Endothelial cell of umbilical vein (primary cell): ENCODE results near the gene TMEM98. TPM values are rescaled to one million over a fixed set of nuclear protein-coding genes. Genes with fewer than 3 reads are reported as not detected.
A peak's percentile ranks its signal among the peaks of the same experiment; 100 is the strongest.

Source experiments
- BruUV-seq: library from RNA; stranded (reverse); fragments of 400-500 nt; replicated peaks from 2 replicates; lab custom pipeline; 2021; lab: Mats Ljungman, UMichigan
- CTCF ChIA-PET: fragments of 300-600, 350-600 bp; sonication (Branson Sonifier 250); formaldehyde crosslinking; loops from one replicate; lab custom pipeline; 2021; ENCODE audit warnings: antibody characterized with exemption, inconsistent platforms; lab: Charles Lee
- POLR2A ChIA-PET: fragments of 300-600, 350-600 bp; sonication (Branson Sonifier 250); formaldehyde crosslinking; loops from one replicate; lab custom pipeline; 2021; ENCODE audit warnings: antibody characterized with exemption, inconsistent platforms; lab: Charles Lee
- DNase-seq: peaks from one replicate; pipeline ENCODE4 v3.0.0-alpha.2; 2011; ENCODE audit warnings: low read depth, low spot score
- FAIRE-seq: peaks from 2 replicates; lab custom pipeline; 2011; peaks lifted over from hg19 to GRCh38; lab: Jason Lieb, UNC
- H2AFZ ChIP-seq: 2 replicates; pipeline ENCODE4 v1.6.0; 2012; ENCODE audit warnings: low read depth, low read length, control low read depth, inconsistent platforms
- H3K27ac ChIP-seq: 2 replicates; pipeline ENCODE4 v1.5.1; 2011; ENCODE audit warnings: low read depth, mild to moderate bottlenecking, control low read depth, low read length, moderate library complexity; ENCODE audit not compliant: insufficient read depth
- H3K27me3 ChIP-seq, 2 experiments: 2 replicates each; pipeline versions ENCODE4 v1.6.0 to v1.6.1; 2011; ENCODE audit warnings: low read length in 2 of 2, mixed read lengths in 1 of 2; ENCODE audit not compliant: control insufficient read depth in 2 of 2, insufficient read depth in 2 of 2
- H3K36me3 ChIP-seq, 2 experiments: 2 replicates in 1 of 2; 3 replicates in 1 of 2; pipeline ENCODE4 v1.5.1; 2011; ENCODE audit warnings: low read length in 2 of 2, mild to moderate bottlenecking in 1 of 2, moderate library complexity in 1 of 2; ENCODE audit not compliant: control insufficient read depth in 2 of 2, insufficient read depth in 2 of 2; ENCODE audit errors: extremely low read depth in 1 of 2
- H3K4me1 ChIP-seq: 3 replicates; pipeline ENCODE4 v1.5.1; 2011; ENCODE audit warnings: mild to moderate bottlenecking, low read length; ENCODE audit not compliant: control insufficient read depth, insufficient read depth; ENCODE audit errors: extremely low read depth
- H3K4me2 ChIP-seq: 2 replicates; pipeline ENCODE4 v1.6.1; 2011; ENCODE audit warnings: low read length, control low read depth, mixed read lengths; ENCODE audit not compliant: insufficient read depth
- H3K4me3 ChIP-seq, 3 experiments: fragments of 200-600 bp in 1 of 3; sonication (generic), shearing (Covaris generic) in 1 of 3; replicated peaks in 1 of 3; 2 replicates each; pipeline ENCODE4 v1.5.1; 2011 to 2016; ENCODE audit warnings: control low read depth in 3 of 3, low read length in 3 of 3, mild to moderate bottlenecking in 2 of 3, inconsistent platforms in 1 of 3, low read depth in 1 of 3, moderate library complexity in 1 of 3; ENCODE audit not compliant: insufficient read depth in 1 of 3
- H3K79me2 ChIP-seq: 2 replicates; pipeline ENCODE4 v1.6.0; 2012; ENCODE audit warnings: low read length, inconsistent platforms; ENCODE audit not compliant: control insufficient read depth, insufficient read depth
- H3K9ac ChIP-seq: replicated peaks from 2 replicates; pipeline ENCODE3; 2011; ENCODE audit warnings: low read length, control low read depth; ENCODE audit not compliant: insufficient read depth; ENCODE audit errors: extremely low read depth
- H3K9me1 ChIP-seq: replicated peaks from 3 replicates; pipeline ENCODE4 v1.6.0; 2011; ENCODE audit warnings: mild to moderate bottlenecking, low read length; ENCODE audit not compliant: control insufficient read depth, insufficient read depth; ENCODE audit errors: extremely low read depth
- H3K9me3 ChIP-seq: replicated peaks from 2 replicates; pipeline ENCODE4 v1.5.1; 2012; ENCODE audit warnings: low read length, inconsistent platforms; ENCODE audit not compliant: control insufficient read depth, insufficient read depth
- H4K20me1 ChIP-seq: replicated peaks from 2 replicates; pipeline ENCODE3; 2011; ENCODE audit warnings: mild to moderate bottlenecking, low read length; ENCODE audit not compliant: control insufficient read depth, insufficient read depth; ENCODE audit errors: extremely low read depth
- CTCF ChIP-seq, 2 donors: IDR thresholded peaks; 1 replicate in 1 of 2; 2 replicates in 1 of 2; pipeline ENCODE4 v1.5.1; 2011; ENCODE audit warnings: low read length in 2 of 2, mild to moderate bottlenecking in 2 of 2, moderate library complexity in 2 of 2, control low read depth in 1 of 2, inconsistent platforms in 1 of 2, low read depth in 1 of 2; ENCODE audit not compliant: insufficient read depth in 1 of 2; ENCODE audit errors: extremely low read depth in 1 of 2
- EZH2 ChIP-seq: IDR thresholded peaks from 2 replicates; pipeline ENCODE4 v1.6.1; 2012; ENCODE audit warnings: borderline replicate concordance, low read depth, mild to moderate bottlenecking, moderate library complexity, low read length, inconsistent platforms; ENCODE audit not compliant: severe bottlenecking
- FOS ChIP-seq: IDR thresholded peaks from 2 replicates; pipeline ENCODE4 v1.6.1; 2011; ENCODE audit warnings: mild to moderate bottlenecking, low read length, moderate library complexity, borderline replicate concordance; ENCODE audit not compliant: insufficient read depth
- GATA2 ChIP-seq: IDR thresholded peaks from 2 replicates; pipeline ENCODE4 v1.7.0; 2011; ENCODE audit warnings: low read depth, mild to moderate bottlenecking, moderate library complexity, mixed read lengths, low read length; ENCODE audit not compliant: insufficient read length, insufficient read depth
- JUN ChIP-seq: IDR thresholded peaks from 2 replicates; pipeline ENCODE4 v1.6.1; 2011; ENCODE audit warnings: borderline replicate concordance, low read depth; ENCODE audit not compliant: insufficient read length, insufficient read depth
- MAX ChIP-seq: IDR thresholded peaks from 2 replicates; pipeline ENCODE4 v1.6.1; 2011; ENCODE audit not compliant: insufficient read depth, insufficient read length
- MYC ChIP-seq: IDR thresholded peaks from one replicate; pipeline ENCODE4 v1.6.1; 2011; ENCODE audit warnings: mild to moderate bottlenecking, low read depth, low read length
- POLR2AphosphoS5 ChIP-seq: IDR thresholded peaks from 2 replicates; pipeline ENCODE4 v1.6.1; 2012; ENCODE audit warnings: low read depth, mild to moderate bottlenecking, control low read depth, low read length, moderate library complexity; ENCODE audit not compliant: insufficient read depth
- dilution Hi-C: fragments of 300-500 bp; cut with MboI; formaldehyde crosslinking; loops from one replicate; pipeline ENCODE4 v1.15.0; 2019; ENCODE audit warnings: low sequenced_read_pairs; ENCODE audit not compliant: extremely low pct_ligation_motif_present
- intact Hi-C: fragments of 100-400 bp; cut with micrococcal nuclease; formaldehyde crosslinking; loops from one replicate; pipeline ENCODE4 v1.10.0; 2022
- polyA plus RNA-seq, 4 experiments: library from polyadenylated mRNA; depleted of rRNA in 3 of 4; stranded (reverse) in 3 of 4; unstranded in 1 of 4; fragments of >200 nt; gene quantifications; 2 replicates each; pipeline versions ENCODE4 v1.2.1 to v1.2.3, GENCODE V29; 2011 to 2012; ENCODE audit warnings: missing spikeins in 1 of 4
- total RNA-seq: library from RNA; stranded (reverse); gene quantifications from 2 replicates; pipeline ENCODE4 v1.2.3, GENCODE V29; 2021

Gene TMEM98
- total and polyA plus RNA-seq, 2 donors (not counting 3 experiments of a cell fraction or from before 2014, with no cell fraction given), result 83.6 to 456 TPM

DNA sequence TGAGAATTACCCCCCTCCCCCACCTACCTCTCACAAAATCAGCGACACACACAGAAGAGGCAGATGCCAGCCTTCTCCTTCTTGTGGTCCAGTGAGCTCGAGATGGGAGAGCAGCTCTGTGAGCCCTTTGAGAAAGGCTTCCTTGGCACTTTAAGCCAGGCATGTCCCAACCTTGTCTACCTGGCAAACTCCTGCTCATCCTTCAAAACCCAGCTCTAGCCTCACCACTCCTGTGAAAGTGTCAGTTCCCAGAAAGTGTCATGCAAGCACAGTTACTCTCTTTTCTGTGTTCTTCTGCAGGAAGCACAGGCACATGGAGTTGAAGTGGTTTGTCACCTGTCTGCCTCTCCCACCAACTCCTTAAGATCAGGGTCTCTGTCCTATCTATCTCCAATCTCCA, 1.6 kb downstream of the TMEM98 start:
- FAIRE-seq, result no peak
- CTCF ChIA-PET, result interaction anchor here (0.6 to 2.9 kb wide), 10 partner anchors 7 to 1383 kb away, joined by 3 to 17 read pairs (median 4); partner anchors contain the start of gene MYO1D
- Histone ChIP-seq H3K36me3 (peaks cover 14 to 17% of the 10 kb centered on the region in 2 experiments), H3K79me2 (no peaks in the 10 kb centered on the region), H2AFZ (no peak overlapping the region), H3K4me1 (peaks cover 31% of the 10 kb centered on the region), H3K4me2 (peak overlapping the region; percentile 71), H3K9me1 (no peaks in the 10 kb centered on the region), H3K27me3 (no peaks in the 10 kb centered on the region), H4K20me1 (no peaks in the 10 kb centered on the region), H3K9ac (peak overlapping the region; percentile 10), H3K27ac (no peak overlapping the region), H3K4me3 (peak overlapping the region in 2 of 3 experiments; percentile 73 to 78), H3K9me3 (no peaks in the 10 kb centered on the region)
- dilution Hi-C loops (no loop called here), intact Hi-C loops (loop anchor here (5.0 kb wide), 1 partner anchor 52 kb away; the partner anchor contains the start of gene MYO1D)
- TF ChIP-seq GATA2 (no peak), MAX (no peak), CTCF (IDR thresholded peaks at IDR 0.05; ENCODE audit: extremely low read depth in 1 of 2, insufficient read depth in 1 of 2, low read depth in 1 of 2, low read length in 2 of 2) (no peak), FOS (no peak), EZH2 (no peak), MYC (no peak), POLR2AphosphoS5 (no peak), JUN (no peak)
- POLR2A ChIA-PET, result interaction anchor here (1.0 kb wide), 1 partner anchor 7 kb away, joined by 3 read pairs; no protein-coding TSS in a partner anchor
- BruUV-seq, result no TSS peak
- DNase-seq, result no peak
